Dermis microvascular lymphatic vessel endothelial cell (primary cell): ENCODE results near the gene ZNF571. TPM values are rescaled to one million over a fixed set of nuclear protein-coding genes. Genes with fewer than 3 reads are reported as not detected.

ENCODE experiments used
- DNase-seq, 2 donors: peaks; one replicate each; pipeline versions ENCODE4 v3.0.0 to v3.0.0-alpha.2; 2010; ENCODE audit warnings: low read depth in 2 of 2
- total RNA-seq: library from RNA; depleted of rRNA; stranded (reverse); fragments of >200 nt; gene quantifications from 2 replicates; pipeline ENCODE4 v1.2.1, GENCODE V29; 2014

Gene ZNF571
- 1.3 and 1.8 TPM in 2 replicates for total RNA-seq

- peak; percentile 86 to 94 for DNase-seq
Observed at GRCh38 chr19:37594304-37594981, at the start of gene ZNF571, which contains the start of gene ZNF540. Gene ZNF571 (minus strand): TSS chr19:37594792. CDS start chr19:37586676, 8,116 bp downstream. Gene ZNF540 (plus strand): TSS chr19:37594876. CDS start chr19:37598448, 3,572 bp downstream.

GRCh38 chr19:37635076-37636056 lies 40.8 kb upstream of the ZNF571 start:
- no peak for DNase-seq

- peak in 1 of 2 donors; percentile 57 for DNase-seq
Observed at GRCh38 chr19:37594982-37595382, 390 bp upstream of the ZNF571 start.

- no peak for DNase-seq
Observed at GRCh38 chr19:37593996-37594303, 642 bp downstream of the ZNF571 start.

GRCh38 chr19:37583340-37583739 lies 11.3 kb downstream of the ZNF571 start:
- DNase-seq, result no peak

GRCh38 chr19:37572203-37572602 lies 22.4 kb downstream of the ZNF571 start:
- DNase-seq, result no peak

GRCh38 chr19:37565370-37565669 lies 29.3 kb downstream of the ZNF571 start:
- DNase-seq, result no peak

- DNase-seq, result peak in 1 of 2 donors; percentile 3
Observed at GRCh38 chr19:37564624-37565369, 29.8 kb downstream of the ZNF571 start.

GRCh38 chr19:37563518-37563917 lies 31.1 kb downstream of the ZNF571 start:
- DNase-seq, result no peak

GRCh38 chr19:37551129-37551993 lies 43.2 kb downstream of the ZNF571 start:
- peak; percentile 60 to 80 for DNase-seq

GRCh38 chr19:37537391-37537947 lies 57.1 kb downstream of the ZNF571 start:
- DNase-seq, result no peak

GRCh38 chr19:37519890-37520289 lies 74.7 kb downstream of the ZNF571 start:
- peak in 1 of 2 donors; percentile 8 for DNase-seq

Other genes starting within 250 kb of the ZNF571 start
- 2.8 and 4.6 TPM in 2 replicates for gene ZNF527, start 223.7 kb downstream of the ZNF571 start, total RNA-seq
- gene ZNF569, start 127.3 kb downstream of the ZNF571 start, total RNA-seq, result 4.7 and 5.8 TPM in 2 replicates
- 4.6 and 6.8 TPM in 2 replicates for gene ZNF570, start 125.4 kb downstream of the ZNF571 start, total RNA-seq
- gene ZNF793, start 87.9 kb downstream of the ZNF571 start, total RNA-seq, result 0.39 and 1.0 TPM in 2 replicates
- 0.13 and 0.51 TPM in 2 replicates for gene ZNF540, start 84 bp upstream of the ZNF571 start, total RNA-seq
- 11.7 and 12.3 TPM in 2 replicates for gene ZFP30, start 60.7 kb upstream of the ZNF571 start, total RNA-seq
- 2.6 and 3.0 TPM in 2 replicates for gene ZNF607, start 125.0 kb upstream of the ZNF571 start, total RNA-seq
- 3.1 and 3.8 TPM in 2 replicates for gene ZNF573, start 184.8 kb upstream of the ZNF571 start, total RNA-seq